ENCODE results near the gene POM121. TPM values are rescaled to one million over a fixed set of nuclear protein-coding genes. Genes with fewer than 3 reads are reported as not detected.
"Not testable (repeated sequence)": the region's sequence is repeated elsewhere in the genome, so short reads cannot be mapped to it uniquely, and the experiment has no call there.

The POM121 gene
- total and polyA plus RNA-seq, 2 donors (not counting 3 experiments of a cell fraction or from before 2014, with no cell fraction given), result 12.3 to 47.8 TPM

GRCh38 chr7:72914756-72915525, 10.0 kb upstream of the POM121 start:
- H3K4me2 ChIP-seq (ENCODE audit: insufficient read depth, low read length); H2AFZ ChIP-seq (ENCODE audit: low read depth, low read length); H3K4me1 ChIP-seq (ENCODE audit: control insufficient read depth, extremely low read depth, insufficient read depth, low read length); H3K9me3 ChIP-seq (replicated peaks; ENCODE audit: control insufficient read depth, insufficient read depth, low read length); H3K9me1 ChIP-seq (replicated peaks; ENCODE audit: control insufficient read depth, extremely low read depth, insufficient read depth, low read length); BruUV-seq (replicated peaks); dilution Hi-C loops (cut with MboI; ENCODE audit: extremely low pct_ligation_motif_present, low sequenced_read_pairs); POLR2A ChIA-PET; H4K20me1 ChIP-seq (replicated peaks; ENCODE audit: control insufficient read depth, extremely low read depth, insufficient read depth, low read length); H3K4me3 ChIP-seq (replicated peaks in 1 of 3; ENCODE audit: insufficient read depth in 1 of 3, low read depth in 1 of 3, low read length in 3 of 3); H3K27me3 ChIP-seq (ENCODE audit: control insufficient read depth in 2 of 2, insufficient read depth in 2 of 2, low read length in 2 of 2); H3K9ac ChIP-seq (replicated peaks; ENCODE audit: extremely low read depth, insufficient read depth, low read length); H3K27ac ChIP-seq (ENCODE audit: insufficient read depth, low read depth, low read length); H3K36me3 ChIP-seq (ENCODE audit: control insufficient read depth in 2 of 2, extremely low read depth in 1 of 2, insufficient read depth in 2 of 2, low read length in 2 of 2); H3K79me2 ChIP-seq (ENCODE audit: control insufficient read depth, insufficient read depth, low read length): not testable (repeated sequence)
- peak; percentile 50 for DNase-seq (ENCODE audit: low read depth, low spot score)
- intact Hi-C loops (cut with micrococcal nuclease), result loop anchor here (2.0 kb wide), 1 partner anchor 86 kb away; the partner anchor contains the start of gene TYW1B
- CTCF ChIA-PET, result interaction anchor here (0.9 to 1.2 kb wide), 6 partner anchors 9 to 109 kb away, joined by 3 to 8 read pairs (median 4); partner anchors contain the start of gene TYW1B
- peak; percentile 53 to 68 for TF ChIP-seq CTCF (IDR thresholded peaks at IDR 0.05; ENCODE audit: extremely low read depth in 1 of 2, insufficient read depth in 1 of 2, low read depth in 1 of 2, low read length in 2 of 2)
- peak; percentile 69 for FAIRE-seq

- POLR2A ChIA-PET, result no interaction called here
- Histone ChIP-seq H3K4me1 (ENCODE audit: control insufficient read depth, extremely low read depth, insufficient read depth, low read length) (peaks cover 3% of the 10 kb centered on the region), H4K20me1 (replicated peaks; ENCODE audit: control insufficient read depth, extremely low read depth, insufficient read depth, low read length) (no peaks in the 10 kb centered on the region), H3K4me2 (ENCODE audit: insufficient read depth, low read length) (no peak overlapping the region), H3K27ac (ENCODE audit: insufficient read depth, low read depth, low read length) (no peak overlapping the region), H3K4me3 (replicated peaks in 1 of 3; ENCODE audit: insufficient read depth in 1 of 3, low read depth in 1 of 3, low read length in 3 of 3) (no peak overlapping the region), H2AFZ (ENCODE audit: low read depth, low read length) (no peak overlapping the region), H3K36me3 (ENCODE audit: control insufficient read depth in 2 of 2, extremely low read depth in 1 of 2, insufficient read depth in 2 of 2, low read length in 2 of 2) (peaks cover 0 to 2% of the 10 kb centered on the region in 2 experiments), H3K9me1 (replicated peaks; ENCODE audit: control insufficient read depth, extremely low read depth, insufficient read depth, low read length) (no peaks in the 10 kb centered on the region), H3K27me3 (ENCODE audit: control insufficient read depth in 2 of 2, insufficient read depth in 2 of 2, low read length in 2 of 2) (no peaks in the 10 kb centered on the region), H3K9ac (replicated peaks; ENCODE audit: extremely low read depth, insufficient read depth, low read length) (no peak overlapping the region), H3K9me3 (replicated peaks; ENCODE audit: control insufficient read depth, insufficient read depth, low read length) (no peaks in the 10 kb centered on the region), H3K79me2 (ENCODE audit: control insufficient read depth, insufficient read depth, low read length) (peaks cover 22% of the 10 kb centered on the region)
- no peak for DNase-seq (ENCODE audit: low read depth, low spot score)
- intact Hi-C loops (cut with micrococcal nuclease), result no loop called here
- dilution Hi-C loops (cut with MboI; ENCODE audit: extremely low pct_ligation_motif_present, low sequenced_read_pairs), result no loop called here
- BruUV-seq (replicated peaks), result no TSS peak
- FAIRE-seq, result no peak
- TF ChIP-seq GATA2 (IDR thresholded peaks at IDR 0.05; ENCODE audit: insufficient read depth, insufficient read length, low read depth, low read length) (no peak), CTCF (IDR thresholded peaks at IDR 0.05; ENCODE audit: extremely low read depth in 1 of 2, insufficient read depth in 1 of 2, low read depth in 1 of 2, low read length in 2 of 2) (no peak), POLR2AphosphoS5 (IDR thresholded peaks at IDR 0.05; ENCODE audit: insufficient read depth, low read depth, low read length) (no peak), MYC (IDR thresholded peaks at IDR 0.05; ENCODE audit: low read depth, low read length) (no peak), POLR2A (IDR thresholded peaks at IDR 0.05; ENCODE audit: low read depth, low read length) (no peak), EZH2 (IDR thresholded peaks at IDR 0.05; ENCODE audit: borderline replicate concordance, low read depth, low read length, severe bottlenecking) (no peak), FOS (IDR thresholded peaks at IDR 0.05; ENCODE audit: borderline replicate concordance, insufficient read depth, low read length) (no peak), MAX (IDR thresholded peaks at IDR 0.05; ENCODE audit: insufficient read depth, insufficient read length) (no peak), JUN (IDR thresholded peaks at IDR 0.05; ENCODE audit: borderline replicate concordance, insufficient read depth, insufficient read length, low read depth) (no peak)
- CTCF ChIA-PET, result no interaction called here
These were observed 5.6 kb upstream of the POM121 start for GRCh38 chr7:72919256-72919775.
